Naive thymus-derived CD4-positive, alpha-beta T cell (primary cell): ENCODE results near the gene TPST1. TPM values are rescaled to one million over a fixed set of nuclear protein-coding genes. Genes with fewer than 3 reads are reported as not detected.

Experiments
- ATAC-seq: fragments of 150-1000 bp; cut with Tn5 transposase; 2 replicates; pipeline ENCODE4 v1.10.0; 2021; ENCODE audit warnings: mild to moderate bottlenecking, moderate library complexity
- CTCF ChIA-PET: fragments of 350-600 bp; sonication (Branson Sonifier 250); formaldehyde crosslinking; loops from one replicate; lab custom pipeline; 2021; ENCODE audit warnings: antibody characterized with exemption; lab: Charles Lee
- POLR2A ChIA-PET: fragments of 350-600 bp; sonication (Branson Sonifier 250); formaldehyde crosslinking; loops from one replicate; lab custom pipeline; 2021; ENCODE audit warnings: antibody characterized with exemption, inconsistent platforms; lab: Charles Lee
- DNase-seq, 9 donors: peaks; one replicate each; pipeline versions ENCODE4 v3.0.0 to v3.0.0-alpha.2; 2020 to 2022; ENCODE audit warnings: mixed read lengths in 1 of 9
- H3K27ac ChIP-seq: one replicate; pipeline ENCODE4 v1.7.0; 2013; ENCODE audit warnings: mild to moderate bottlenecking, low read depth, low read length, moderate library complexity
- H3K27me3 ChIP-seq, 2 donors: one replicate each; pipeline ENCODE4 v1.7.0; 2013; ENCODE audit warnings: low read length in 2 of 2, mild to moderate bottlenecking in 2 of 2, moderate library complexity in 2 of 2; ENCODE audit not compliant: control insufficient read depth in 2 of 2, insufficient read depth in 2 of 2
- H3K36me3 ChIP-seq, 3 experiments: 1 replicate in 2 of 3; 2 replicates in 1 of 3; pipeline ENCODE4 v1.7.0; 2013; ENCODE audit warnings: low read length in 3 of 3, mild to moderate bottlenecking in 3 of 3, moderate library complexity in 1 of 3; ENCODE audit not compliant: insufficient read depth in 3 of 3, control insufficient read depth in 2 of 3
- H3K4me1 ChIP-seq, 2 donors: one replicate each; pipeline ENCODE4 v1.7.0; 2013; ENCODE audit warnings: low read length in 2 of 2, mild to moderate bottlenecking in 2 of 2, moderate library complexity in 1 of 2; ENCODE audit not compliant: control insufficient read depth in 2 of 2, insufficient read depth in 2 of 2
- H3K4me3 ChIP-seq: 2 replicates; pipeline ENCODE4 v1.7.0; 2013; ENCODE audit warnings: mild to moderate bottlenecking, low read length
- H3K9me3 ChIP-seq, 3 experiments: 1 replicate in 2 of 3; 2 replicates in 1 of 3; pipeline ENCODE4 v1.7.0; 2013; ENCODE audit warnings: low read length in 3 of 3; ENCODE audit not compliant: control insufficient read depth in 2 of 3
- H3K27ac Mint-ChIP-seq, 9 donors: one replicate each; pipeline ENCODE4 v1.8.0; 2020 to 2022; ENCODE audit warnings: mixed read lengths in 9 of 9, mild to moderate bottlenecking in 8 of 9, moderate library complexity in 5 of 9, inconsistent platforms in 2 of 9
- H3K27me3 Mint-ChIP-seq, 5 donors: one replicate each; pipeline ENCODE4 v1.8.0; 2021 to 2022; ENCODE audit warnings: mixed read lengths in 5 of 5, mild to moderate bottlenecking in 1 of 5
- H3K36me3 Mint-ChIP-seq, 5 donors: one replicate each; pipeline ENCODE4 v1.8.0; 2020 to 2022; ENCODE audit warnings: mixed read lengths in 5 of 5, mild to moderate bottlenecking in 3 of 5, inconsistent platforms in 1 of 5
- H3K4me1 Mint-ChIP-seq, 7 donors: one replicate each; pipeline ENCODE4 v1.8.0; 2020 to 2022; ENCODE audit warnings: mixed read lengths in 7 of 7, mild to moderate bottlenecking in 3 of 7, inconsistent platforms in 1 of 7
- H3K4me3 Mint-ChIP-seq, 10 donors: one replicate each; pipeline ENCODE4 v1.8.0; 2020 to 2022; ENCODE audit warnings: mild to moderate bottlenecking in 10 of 10, mixed read lengths in 10 of 10, moderate library complexity in 6 of 10, inconsistent platforms in 2 of 10
- H3K9me3 Mint-ChIP-seq, 11 donors: one replicate each; pipeline ENCODE4 v1.8.0; 2020 to 2022; ENCODE audit warnings: mixed read lengths in 11 of 11, mild to moderate bottlenecking in 4 of 11, inconsistent platforms in 1 of 11, moderate library complexity in 1 of 11
- intact Hi-C, 2 donors: fragments of 100-400 bp; cut with micrococcal nuclease; formaldehyde crosslinking; loops; one replicate each; pipeline ENCODE4 v1.15.1; 2023
- polyA plus RNA-seq, 2 donors: library from polyadenylated mRNA; unstranded; fragments of 300-500 nt; fragmentation: Illumina TruSeq; gene quantifications; one replicate each; pipeline ENCODE4 v1.2.3, GENCODE V29; 2021
- total RNA-seq, 6 experiments: library from RNA in 5 of 6; stranded (reverse) in 5 of 6; gene quantifications; 1 replicate in 5 of 6; 2 replicates in 1 of 6; pipeline ENCODE4 v1.2.3 and lab custom pipeline; 2021 to 2026

Gene TPST1
- total and polyA plus RNA-seq, 7 experiments from 2014 or later: 0.70 to 5.5 (median 2.7) TPM

DNA sequence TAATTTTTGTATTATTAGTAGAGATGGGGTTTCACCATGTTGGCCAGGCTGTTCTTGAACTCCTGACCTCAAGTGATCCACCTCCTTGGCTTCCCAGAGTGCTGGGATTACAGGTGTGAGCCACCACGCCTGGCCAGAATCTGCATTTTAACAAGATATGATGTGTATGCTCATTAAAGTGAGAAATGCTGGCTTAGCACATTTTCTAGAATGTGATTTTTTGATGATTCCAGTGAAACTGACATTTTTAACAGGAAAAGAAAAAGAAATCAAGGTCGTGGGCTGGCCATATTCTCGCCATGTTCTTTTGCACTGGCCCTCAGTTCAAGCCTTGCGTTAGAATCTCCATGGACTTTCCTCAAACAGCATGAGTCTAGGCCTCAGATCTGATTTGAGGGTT lies 18.1 kb upstream of the TPST1 start:
- H3K4me3 ChIP-seq: no peak overlapping the region
- no peaks in the 10 kb centered on the region for H3K27me3 ChIP-seq
- Mint-ChIP-seq H3K36me3 (peaks cover 0 to 9% (median 4%) of the 10 kb centered on the region in 5 donors), H3K4me1 (peaks cover 0 to 3% (median 0%) of the 10 kb centered on the region in 7 donors), H3K27ac (no peak overlapping the region), H3K27me3 (peaks cover 0 to 8% (median 0%) of the 10 kb centered on the region in 5 donors), H3K9me3 (peaks cover 0 to 9% (median 3%) of the 10 kb centered on the region in 11 donors), H3K4me3 (no peak overlapping the region)
- DNase-seq (no peak), ATAC-seq (no peak)
- CTCF ChIA-PET: interaction anchor here (0.6 kb wide), 1 partner anchor 565 kb away, joined by 3 read pairs; no protein-coding TSS in a partner anchor
- H3K36me3 ChIP-seq: no peaks in the 10 kb centered on the region
- intact Hi-C loops: no loop called here
- H3K27ac ChIP-seq: no peak overlapping the region
- no peaks in the 10 kb centered on the region for H3K4me1 ChIP-seq
- POLR2A ChIA-PET: no interaction called here
- H3K9me3 ChIP-seq: no peaks in the 10 kb centered on the region

- Mint-ChIP-seq H3K36me3 (peaks cover 0 to 9% (median 4%) of the 10 kb centered on the region in 5 donors), H3K4me1 (peaks cover 0 to 3% (median 0%) of the 10 kb centered on the region in 7 donors), H3K4me3 (no peak overlapping the region), H3K27me3 (peaks cover 0 to 8% (median 0%) of the 10 kb centered on the region in 5 donors), H3K27ac (no peak overlapping the region), H3K9me3 (peaks cover 0 to 9% (median 3%) of the 10 kb centered on the region in 11 donors)
- Histone ChIP-seq H3K27ac (no peak overlapping the region), H3K4me3 (no peak overlapping the region), H3K9me3 (no peaks in the 10 kb centered on the region), H3K36me3 (no peaks in the 10 kb centered on the region), H3K27me3 (no peaks in the 10 kb centered on the region), H3K4me1 (no peaks in the 10 kb centered on the region)
- POLR2A ChIA-PET: interaction anchor here (0.6 to 0.9 kb wide), 2 partner anchors 9 to 17 kb away, joined by 3 read pairs; partner anchors contain the start of gene TPST1
- no peak for DNase-seq
- no peak for ATAC-seq
- CTCF ChIA-PET: no interaction called here
- intact Hi-C loops: no loop called here
Measured at GRCh38 chr7:66187905-66188304, 17.2 kb upstream of the TPST1 start.

DNA sequence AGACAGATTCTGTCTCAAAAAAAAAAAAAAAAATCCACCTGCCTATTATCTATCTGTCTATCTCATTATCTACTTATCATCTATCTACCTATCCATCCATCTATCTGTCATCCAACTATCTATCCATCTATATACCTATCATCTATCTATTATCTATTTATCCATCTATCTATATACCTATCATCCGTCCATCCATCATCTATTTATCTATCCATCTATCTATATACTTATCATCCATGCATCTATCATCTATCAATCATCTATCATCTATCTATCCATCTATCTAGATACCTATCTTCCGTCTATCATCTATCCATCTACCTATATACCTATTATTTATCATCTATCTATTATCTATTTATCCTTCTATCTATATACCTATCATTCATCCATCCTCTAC lies 16.5 kb upstream of the TPST1 start:
- no peaks in the 10 kb centered on the region for H3K36me3 ChIP-seq
- Mint-ChIP-seq H3K36me3 (peaks cover 0 to 9% (median 4%) of the 10 kb centered on the region in 5 donors), H3K4me3 (no peak overlapping the region), H3K27ac (peak overlapping the region in 1 of 9 donors; percentile 6), H3K9me3 (peaks cover 0 to 9% (median 3%) of the 10 kb centered on the region in 11 donors), H3K27me3 (peaks cover 0 to 8% (median under 1%) of the 10 kb centered on the region in 5 donors), H3K4me1 (peaks cover 0 to 7% (median 0%) of the 10 kb centered on the region in 7 donors)
- H3K27ac ChIP-seq: no peak overlapping the region
- H3K9me3 ChIP-seq: no peaks in the 10 kb centered on the region
- ATAC-seq (no peak), DNase-seq (no peak)
- no peaks in the 10 kb centered on the region for H3K4me1 ChIP-seq
- H3K4me3 ChIP-seq: no peak overlapping the region
- CTCF ChIA-PET: interaction anchor here (0.6 kb wide), 1 partner anchor 20 kb away, joined by 3 read pairs; no protein-coding TSS in a partner anchor
- intact Hi-C loops: no loop called here
- H3K27me3 ChIP-seq: no peaks in the 10 kb centered on the region
- POLR2A ChIA-PET: interaction anchor here (0.6 kb wide), 1 partner anchor 8 kb away, joined by 3 read pairs; no protein-coding TSS in a partner anchor

GRCh38 chr7:66189695-66190503 lies 15.2 kb upstream of the TPST1 start:
- CTCF ChIA-PET: no interaction called here
- ATAC-seq (no peak), DNase-seq (no peak)
- Histone ChIP-seq H3K27ac (no peak overlapping the region), H3K36me3 (no peaks in the 10 kb centered on the region), H3K27me3 (no peaks in the 10 kb centered on the region), H3K4me3 (no peak overlapping the region), H3K4me1 (no peaks in the 10 kb centered on the region), H3K9me3 (no peaks in the 10 kb centered on the region)
- H3K27me3 Mint-ChIP-seq: peaks cover 0 to 8% (median 2%) of the 10 kb centered on the region in 5 donors
- H3K4me1 Mint-ChIP-seq: peaks cover 0 to 8% (median 0%) of the 10 kb centered on the region in 7 donors
- peaks cover 0 to 9% (median 4%) of the 10 kb centered on the region in 5 donors for H3K36me3 Mint-ChIP-seq
- peaks cover 0 to 9% (median 3%) of the 10 kb centered on the region in 11 donors for H3K9me3 Mint-ChIP-seq
- intact Hi-C loops: no loop called here
- H3K4me3 Mint-ChIP-seq: no peak overlapping the region
- no peak overlapping the region for H3K27ac Mint-ChIP-seq
- POLR2A ChIA-PET: no interaction called here

- peaks cover 0 to 9% (median 4%) of the 10 kb centered on the region in 5 donors for H3K36me3 Mint-ChIP-seq
- H3K4me3 Mint-ChIP-seq: no peak overlapping the region
- H3K4me1 Mint-ChIP-seq: peaks cover 0 to 8% (median 0%) of the 10 kb centered on the region in 7 donors
- ChIA-PET POLR2A (interaction anchor here (0.6 kb wide), 1 partner anchor 691 kb away, joined by 6 read pairs; no protein-coding TSS in a partner anchor), CTCF (no interaction called here)
- peaks cover 0 to 9% (median 3%) of the 10 kb centered on the region in 11 donors for H3K9me3 Mint-ChIP-seq
- H3K27me3 Mint-ChIP-seq: peaks cover 0 to 8% (median 2%) of the 10 kb centered on the region in 5 donors
- Histone ChIP-seq H3K36me3 (no peaks in the 10 kb centered on the region), H3K4me1 (no peaks in the 10 kb centered on the region), H3K27ac (no peak overlapping the region), H3K9me3 (no peaks in the 10 kb centered on the region), H3K4me3 (no peak overlapping the region), H3K27me3 (no peaks in the 10 kb centered on the region)
- H3K27ac Mint-ChIP-seq: no peak overlapping the region
- intact Hi-C loops: no loop called here
- ATAC-seq (no peak), DNase-seq (no peak)
Measured at GRCh38 chr7:66190504-66190857, 14.7 kb upstream of the TPST1 start.

GRCh38 chr7:66193146-66193725 lies 11.9 kb upstream of the TPST1 start:
- Mint-ChIP-seq H3K36me3 (peaks cover 0 to 5% (median 4%) of the 10 kb centered on the region in 5 donors), H3K4me3 (peak overlapping the region in 1 of 10 donors; percentile 68), H3K27ac (peak overlapping the region in 2 of 9 donors; percentile 20 to 67), H3K27me3 (peaks cover 0 to 8% (median 2%) of the 10 kb centered on the region in 5 donors), H3K4me1 (peaks cover 0 to 8% (median 0%) of the 10 kb centered on the region in 7 donors), H3K9me3 (peaks cover 0 to 4% (median 0%) of the 10 kb centered on the region in 11 donors)
- Histone ChIP-seq H3K4me3 (no peak overlapping the region), H3K27me3 (no peaks in the 10 kb centered on the region), H3K4me1 (no peaks in the 10 kb centered on the region), H3K27ac (no peak overlapping the region), H3K9me3 (no peaks in the 10 kb centered on the region), H3K36me3 (no peaks in the 10 kb centered on the region)
- no peak for ATAC-seq
- CTCF ChIA-PET: no interaction called here
- intact Hi-C loops: no loop called here
- no peak for DNase-seq
- POLR2A ChIA-PET: no interaction called here
